Measurements from ENCODE around the gene WNT10A.

DNA sequence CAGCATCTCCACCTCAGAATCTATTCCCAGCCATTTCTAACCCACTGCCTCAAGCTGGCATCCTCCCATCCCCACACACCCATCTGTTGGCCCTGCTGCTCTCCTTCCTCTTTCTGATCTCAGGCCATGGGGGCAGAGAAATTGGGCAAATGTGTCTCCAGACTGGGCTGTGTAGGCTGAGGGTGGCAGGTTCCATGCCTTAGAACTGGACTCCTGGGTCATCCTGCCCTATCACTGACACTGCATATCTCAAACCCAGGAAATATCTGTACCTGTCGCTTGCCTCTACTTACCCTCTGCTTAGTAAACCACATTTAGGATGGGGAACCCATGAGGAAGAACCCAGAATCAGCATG, 1.8 kb downstream of the WNT10A start:
- TF ChIP-seq POLR2A (IDR thresholded peaks at IDR 0.05; ENCODE audit: low read depth, low read length) (no peak), LARP7 (IDR thresholded peaks at IDR 0.05) (no peak), YY1 (IDR thresholded peaks at IDR 0.05; ENCODE audit: low read depth, low read length) (no peak), EZH2 (IDR thresholded peaks at IDR 0.05; ENCODE audit: borderline replicate concordance, control insufficient read depth, low read depth, low read length) (no peak), SREBF2 (IDR thresholded peaks at IDR 0.05; ENCODE audit: low read length) (no peak), ZNF274 (IDR thresholded peaks at IDR 0.05; ENCODE audit: insufficient read depth, insufficient read length) (no peak)
- TF ChIP-seq, protein P1, sequence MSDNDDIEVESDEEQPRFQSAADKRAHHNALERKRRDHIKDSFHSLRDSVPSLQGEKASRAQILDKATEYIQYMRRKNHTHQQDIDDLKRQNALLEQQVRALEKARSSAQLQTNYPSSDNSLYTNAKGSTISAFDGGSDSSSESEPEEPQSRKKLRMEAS (IDR thresholded peaks at IDR 0.05; ENCODE audit: low read depth, low read length) = no peak

Data from GM12878 (cell line).